GM12878 (cell line): ENCODE results near the gene HOXD10. TPM values are rescaled to one million over a fixed set of nuclear protein-coding genes. Genes with fewer than 3 reads are reported as not detected.

Experiments
- ATAC-seq: fragments of 200-7000 bp; cut with Tn5 transposase; 3 replicates; pipeline ENCODE4 v1.9.1; 2020; ENCODE audit warnings: mild to moderate bottlenecking, moderate library complexity
- BruUV-seq: library from RNA; stranded (reverse); fragments of 400-500 nt; replicated peaks from 2 replicates; lab custom pipeline; 2021; lab: Mats Ljungman, UMichigan
- CTCF ChIA-PET: fragments of 300-600 bp; sonication (Branson Sonifier 250); formaldehyde crosslinking; extraction: SDS; loops from one replicate; lab custom pipeline; 2021; ENCODE audit warnings: inconsistent platforms; lab: Yijun Ruan, JAX
- POLR2A ChIA-PET: fragments of 350-600 bp; formaldehyde crosslinking; extraction: SDS; loops from one replicate; lab custom pipeline; 2021; ENCODE audit warnings: inconsistent platforms; lab: Charles Lee
- RAD21 ChIA-PET: fragments of 300-600 bp; sonication (Branson Sonifier 250); formaldehyde crosslinking; loops from one replicate; lab custom pipeline; 2023; ENCODE audit warnings: antibody characterized with exemption; ENCODE audit not compliant: unreplicated experiment; lab: Charles Lee
- SMC1A ChIA-PET: fragments of 300-600 bp; sonication (Branson Sonifier 250); formaldehyde crosslinking; loops from one replicate; lab custom pipeline; 2023; ENCODE audit not compliant: unreplicated experiment, uncharacterized antibody; lab: Charles Lee
- DNase-seq: peaks from one replicate; pipeline ENCODE4 v3.0.0-alpha.2; 2011; ENCODE audit warnings: low read depth, low spot score
- FAIRE-seq: peaks from 3 replicates; lab custom pipeline; 2011; peaks lifted over from hg19 to GRCh38; lab: Jason Lieb, UNC
- H2AFZ ChIP-seq: 2 replicates; pipeline ENCODE4 v1.6.0; 2011; ENCODE audit warnings: low read depth, low read length, control low read depth; ENCODE audit not compliant: control insufficient read depth
- H3K27ac ChIP-seq: 2 replicates; pipeline ENCODE4 v1.5.1; 2011; ENCODE audit warnings: control low read depth; ENCODE audit not compliant: control insufficient read depth, insufficient read depth
- H3K27me3 ChIP-seq, 2 experiments: replicated peaks in 1 of 2; 2 replicates each; pipeline versions ENCODE4 v1.6.0 to v1.6.1; 2011; ENCODE audit warnings: low read length in 1 of 2; ENCODE audit not compliant: control insufficient read depth in 2 of 2, insufficient read depth in 2 of 2
- H3K36me3 ChIP-seq, 2 experiments: 2 replicates each; pipeline ENCODE4 v1.5.1; 2011; ENCODE audit warnings: low read length in 1 of 2; ENCODE audit not compliant: control insufficient read depth in 2 of 2, insufficient read depth in 2 of 2
- H3K4me1 ChIP-seq: 2 replicates; pipeline ENCODE4 v1.6.1; 2011; ENCODE audit warnings: mild to moderate bottlenecking, low read length, moderate library complexity, mixed read lengths; ENCODE audit not compliant: control insufficient read depth, insufficient read depth
- H3K4me2 ChIP-seq: 2 replicates; pipeline ENCODE4 v1.6.0; 2011; ENCODE audit warnings: control low read depth; ENCODE audit not compliant: control insufficient read depth, insufficient read depth
- H3K4me3 ChIP-seq: fragments of 200-600 bp; sonication (generic); 2 replicates; pipeline ENCODE4 v1.5.1; 2016
- H3K79me2 ChIP-seq: 2 replicates; pipeline ENCODE4 v1.6.0; 2011; ENCODE audit warnings: low read length; ENCODE audit not compliant: control insufficient read depth, insufficient read depth
- H3K9ac ChIP-seq: 2 replicates; pipeline ENCODE4 v1.8.0; 2011; ENCODE audit warnings: low read length, control low read depth, mixed read lengths; ENCODE audit not compliant: control insufficient read depth, insufficient read depth
- H3K9me3 ChIP-seq: replicated peaks from 3 replicates; pipeline ENCODE4 v1.5.1; 2011; ENCODE audit warnings: mild to moderate bottlenecking, low read length; ENCODE audit not compliant: control insufficient read depth, insufficient read depth
- H4K20me1 ChIP-seq: 2 replicates; pipeline ENCODE4 v1.6.0; 2011; ENCODE audit not compliant: control insufficient read depth, insufficient read depth
- EP300 ChIP-seq, 2 experiments: fragments of 150-350 bp in 1 of 2; IDR thresholded peaks; 2 replicates each; pipeline ENCODE4 v1.6.1; 2011 to 2012; ENCODE audit warnings: low read depth in 2 of 2, low read length in 2 of 2, borderline replicate concordance in 1 of 2, improper control_type of control experiment in 1 of 2, inconsistent platforms in 1 of 2; ENCODE audit not compliant: control insufficient read depth in 1 of 2
- NBN ChIP-seq: fragments of 450-650 bp; IDR thresholded peaks from 2 replicates; pipeline ENCODE4 v1.6.1; 2016
- SIX5 ChIP-seq: IDR thresholded peaks from 2 replicates; pipeline ENCODE4 v1.6.1; 2011; ENCODE audit warnings: mild to moderate bottlenecking, low read depth, low read length, moderate library complexity; ENCODE audit not compliant: severe bottlenecking
- SUZ12 ChIP-seq: fragments of 200-600 bp; sonication (generic); IDR thresholded peaks from one replicate; pipeline ENCODE4 v1.6.1; 2018; ENCODE audit warnings: antibody characterized with exemption, mild to moderate bottlenecking; ENCODE audit not compliant: unreplicated experiment
- TCF7 ChIP-seq: IDR thresholded peaks from 2 replicates; pipeline ENCODE4 v1.6.1; 2014; ENCODE audit warnings: antibody characterized with exemption, borderline replicate concordance
- ZNF24 ChIP-seq: fragments of 450-650 bp; IDR thresholded peaks from 2 replicates; pipeline ENCODE4 v1.6.1; 2017; ENCODE audit warnings: antibody characterized with exemption, mild to moderate bottlenecking
- in situ Hi-C: fragments of 300-500 bp; cut with MboI; formaldehyde crosslinking; loops from 9 replicates; pipeline ENCODE4 v1.14.3; 2018; ENCODE audit warnings: mixed read lengths
- intact Hi-C: fragments of 100-400 bp; cut with micrococcal nuclease; formaldehyde crosslinking; loops from one replicate; pipeline ENCODE4 v1.14.2; 2022; ENCODE audit not compliant: unreplicated experiment
- polyA plus RNA-seq, 11 experiments: library from polyadenylated mRNA; depleted of rRNA in 4 of 11; unstranded in 6 of 11; stranded (reverse) in 5 of 11; fragments of >200 nt; fragmentation: Nextera tagmentation in 4 of 11; fragmentation: Illumina TruSeq in 1 of 11; extraction: Ambion mirVana in 4 of 11; extraction: Trizol in 1 of 11; gene quantifications; 1 replicate in 1 of 11; 2 replicates in 10 of 11; pipeline versions ENCODE4 v1.2.1 to v1.2.3, GENCODE V29; 2011 to 2016; ENCODE audit warnings: inconsistent platforms in 2 of 11, missing spikeins in 2 of 11, low read depth in 1 of 11
- total RNA-seq, 4 experiments: library from RNA; depleted of rRNA in 3 of 4; stranded (reverse); fragments of >200 nt in 3 of 4; fragmentation: Illumina TruSeq in 1 of 4; extraction: Trizol in 1 of 4; gene quantifications; 2 replicates each; pipeline versions ENCODE4 v1.2.1 to v1.2.3, GENCODE V29; 2013 to 2021
- TF ChIP-seq, protein P1 (sequence below): IDR thresholded peaks from 2 replicates; pipeline ENCODE4 v1.6.1; 2011; ENCODE audit warnings: borderline replicate concordance, low read depth, mild to moderate bottlenecking, moderate library complexity, low read length; ENCODE audit not compliant: insufficient read depth, poor library complexity, severe bottlenecking
- TF ChIP-seq, protein P2 (sequence below): IDR thresholded peaks from 2 replicates; pipeline ENCODE4 v1.6.1; 2011; ENCODE audit warnings: mild to moderate bottlenecking, low read depth, low read length, moderate library complexity; ENCODE audit not compliant: insufficient replicate concordance

The HOXD10 gene
- total and polyA plus RNA-seq, 10 of the 15 experiments (the other 5 are each of a cell fraction or from before 2014, with no cell fraction given): not detected

DNA sequence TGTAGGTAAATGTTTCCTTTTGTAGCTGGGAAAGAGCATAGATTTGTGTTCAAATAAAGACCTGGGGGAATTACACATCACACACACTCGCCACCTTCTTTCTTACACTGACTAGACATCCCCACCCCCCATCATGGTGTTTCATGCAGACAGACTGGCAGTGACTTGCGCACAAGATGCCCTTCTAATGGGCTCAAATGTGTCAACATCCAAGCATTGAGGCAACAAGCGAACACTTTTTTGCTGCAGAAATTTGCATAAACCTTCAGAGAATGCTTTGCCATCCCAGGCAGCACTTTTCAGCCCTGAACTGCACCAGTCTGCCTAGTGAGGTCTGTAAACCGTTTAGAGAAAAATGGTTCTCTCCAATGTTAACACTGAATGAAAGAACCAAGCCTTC is 17.5 kb downstream of the HOXD10 start (continued):
- TF ChIP-seq TCF7 (no peak), SUZ12 (no peak)
- TF ChIP-seq, protein P1, sequence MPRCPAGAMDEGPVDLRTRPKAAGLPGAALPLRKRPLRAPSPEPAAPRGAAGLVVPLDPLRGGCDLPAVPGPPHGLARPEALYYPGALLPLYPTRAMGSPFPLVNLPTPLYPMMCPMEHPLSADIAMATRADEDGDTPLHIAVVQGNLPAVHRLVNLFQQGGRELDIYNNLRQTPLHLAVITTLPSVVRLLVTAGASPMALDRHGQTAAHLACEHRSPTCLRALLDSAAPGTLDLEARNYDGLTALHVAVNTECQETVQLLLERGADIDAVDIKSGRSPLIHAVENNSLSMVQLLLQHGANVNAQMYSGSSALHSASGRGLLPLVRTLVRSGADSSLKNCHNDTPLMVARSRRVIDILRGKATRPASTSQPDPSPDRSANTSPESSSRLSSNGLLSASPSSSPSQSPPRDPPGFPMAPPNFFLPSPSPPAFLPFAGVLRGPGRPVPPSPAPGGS: no peak
- TF ChIP-seq, protein P2, sequence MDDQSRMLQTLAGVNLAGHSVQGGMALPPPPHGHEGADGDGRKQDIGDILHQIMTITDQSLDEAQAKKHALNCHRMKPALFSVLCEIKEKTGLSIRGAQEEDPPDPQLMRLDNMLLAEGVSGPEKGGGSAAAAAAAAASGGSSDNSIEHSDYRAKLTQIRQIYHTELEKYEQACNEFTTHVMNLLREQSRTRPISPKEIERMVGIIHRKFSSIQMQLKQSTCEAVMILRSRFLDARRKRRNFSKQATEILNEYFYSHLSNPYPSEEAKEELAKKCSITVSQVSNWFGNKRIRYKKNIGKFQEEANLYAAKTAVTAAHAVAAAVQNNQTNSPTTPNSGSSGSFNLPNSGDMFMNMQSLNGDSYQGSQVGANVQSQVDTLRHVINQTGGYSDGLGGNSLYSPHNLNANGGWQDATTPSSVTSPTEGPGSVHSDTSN: no peak

DNA sequence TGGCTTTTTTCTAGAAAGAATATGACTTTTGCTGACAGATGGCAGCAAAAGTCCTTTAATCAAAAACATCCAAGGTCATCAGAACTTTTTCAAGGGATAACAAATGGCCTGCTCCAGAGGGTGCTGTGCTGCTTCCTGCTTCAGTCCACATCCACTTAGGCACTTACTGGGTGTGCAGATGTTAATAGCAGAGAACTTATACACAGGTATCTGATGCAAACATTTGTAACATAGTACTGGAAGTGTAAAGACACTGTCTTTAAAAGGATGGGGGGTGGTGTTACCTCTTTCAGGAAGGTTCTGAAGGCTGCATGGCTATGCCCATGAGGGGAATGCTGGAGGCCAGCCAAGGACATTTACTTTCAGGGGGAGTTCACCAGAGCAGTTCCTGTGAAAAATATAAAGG is 18.5 kb downstream of the HOXD10 start:
- no peaks in the 10 kb centered on the region; the same call in 2 of the 3 replicates for H3K9me3 ChIP-seq
- DNase-seq (no peak), ATAC-seq (no peak), FAIRE-seq (no peak)
- CTCF ChIA-PET: no interaction called here
- H3K79me2 ChIP-seq: no peaks in the 10 kb centered on the region
- no peaks in the 10 kb centered on the region for H4K20me1 ChIP-seq
- no peaks in the 10 kb centered on the region for H3K36me3 ChIP-seq
- no peak overlapping the region for H3K4me3 ChIP-seq
- no peak overlapping the region for H2AFZ ChIP-seq
- H3K4me2 ChIP-seq: no peak overlapping the region
- H3K27me3 ChIP-seq: peaks cover 5 to 28% of the 10 kb centered on the region in 2 experiments
- in situ Hi-C loops (loop anchor here (25.0 kb wide), 1 partner anchor 1202 kb away; no protein-coding TSS in a partner anchor), intact Hi-C loops (no loop called here)
- no TSS peak for BruUV-seq
- SMC1A ChIA-PET: no interaction called here
- no peak overlapping the region for H3K27ac ChIP-seq
- RAD21 ChIA-PET: interaction anchor here (0.8 kb wide), 1 partner anchor 519 kb away, joined by 3 read pairs; no protein-coding TSS in a partner anchor
- no peak for TF ChIP-seq SIX5
- TF ChIP-seq EP300 (IDR thresholded peaks at IDR 0.05; ENCODE audit: borderline replicate concordance in 1 of 2, control insufficient read depth in 1 of 2, low read depth in 2 of 2, low read length in 2 of 2): no peak
- no peak for TF ChIP-seq ZNF24
- TF ChIP-seq NBN: no peak
- no peaks in the 10 kb centered on the region for H3K4me1 ChIP-seq
- H3K9ac ChIP-seq: no peak overlapping the region
- POLR2A ChIA-PET: no interaction called here
